ENCODE data around the gene CES5A. TPM values are rescaled to one million over a fixed set of nuclear protein-coding genes. Genes with fewer than 3 reads are reported as not detected.

Gene CES5A
- total and polyA plus RNA-seq, 2 donors (not counting 1 experiment from before 2014, with no cell fraction given): not detected

DNA sequence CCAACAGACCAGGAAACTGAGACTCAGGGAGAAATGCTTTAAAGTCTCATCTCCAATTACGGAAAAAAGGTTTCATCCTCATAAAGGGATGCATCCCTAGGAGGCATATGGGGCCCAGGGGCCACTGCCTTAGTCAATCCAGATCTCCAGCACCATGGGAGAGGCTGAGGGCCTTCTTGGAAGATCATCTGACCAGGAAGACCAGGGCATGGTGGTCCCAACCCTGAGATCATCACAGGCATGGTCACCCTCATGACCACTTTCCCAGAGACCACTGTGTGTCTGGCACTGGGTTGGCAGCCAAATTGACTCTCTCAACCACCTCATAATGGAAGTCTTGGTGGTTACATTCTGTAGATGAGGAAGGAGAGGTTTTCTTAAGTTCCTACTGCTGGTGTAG is 23.4 kb upstream of the CES5A start:
- WGBS (ENCODE audit: insufficient coverage): 78% methylated on average over 1 of the region's 1 CpG
- TF ChIP-seq, protein P1, sequence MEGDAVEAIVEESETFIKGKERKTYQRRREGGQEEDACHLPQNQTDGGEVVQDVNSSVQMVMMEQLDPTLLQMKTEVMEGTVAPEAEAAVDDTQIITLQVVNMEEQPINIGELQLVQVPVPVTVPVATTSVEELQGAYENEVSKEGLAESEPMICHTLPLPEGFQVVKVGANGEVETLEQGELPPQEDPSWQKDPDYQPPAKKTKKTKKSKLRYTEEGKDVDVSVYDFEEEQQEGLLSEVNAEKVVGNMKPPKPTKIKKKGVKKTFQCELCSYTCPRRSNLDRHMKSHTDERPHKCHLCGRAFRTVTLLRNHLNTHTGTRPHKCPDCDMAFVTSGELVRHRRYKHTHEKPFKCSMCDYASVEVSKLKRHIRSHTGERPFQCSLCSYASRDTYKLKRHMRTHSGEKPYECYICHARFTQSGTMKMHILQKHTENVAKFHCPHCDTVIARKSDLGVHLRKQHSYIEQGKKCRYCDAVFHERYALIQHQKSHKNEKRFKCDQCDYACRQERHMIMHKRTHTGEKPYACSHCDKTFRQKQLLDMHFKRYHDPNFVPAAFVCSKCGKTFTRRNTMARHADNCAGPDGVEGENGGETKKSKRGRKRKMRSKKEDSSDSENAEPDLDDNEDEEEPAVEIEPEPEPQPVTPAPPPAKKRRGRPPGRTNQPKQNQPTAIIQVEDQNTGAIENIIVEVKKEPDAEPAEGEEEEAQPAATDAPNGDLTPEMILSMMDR (IDR thresholded peaks at IDR 0.05): no peak
- no peak for TF ChIP-seq EZH2 (IDR thresholded peaks at IDR 0.05; ENCODE audit: borderline replicate concordance, insufficient read depth, low read depth, low read length, poor library complexity, severe bottlenecking)
- H3K27me3 Mint-ChIP-seq: no peaks in the 10 kb centered on the region
- no peak overlapping the region for H3K4me3 Mint-ChIP-seq
- intact Hi-C loops (cut with micrococcal nuclease): no loop called here
- CTCF ChIA-PET: no interaction called here
- no peak for ATAC-seq (ENCODE audit: low read depth)
- H3K9me3 Mint-ChIP-seq (ENCODE audit: insufficient read depth): peaks cover 3% of the 10 kb centered on the region
- H4K20me1 ChIP-seq (ENCODE audit: control insufficient read depth, insufficient read depth, low read length, poor library complexity, severe bottlenecking): no peaks in the 10 kb centered on the region
- H3K4me1 Mint-ChIP-seq: no peaks in the 10 kb centered on the region
- H3K9me3 ChIP-seq (ENCODE audit: control extremely low read depth in 1 of 3, control insufficient read depth in 2 of 3, insufficient read depth in 1 of 3, low read length in 2 of 3): peaks cover 2 to 3% (median 3%) of the 10 kb centered on the region in 3 donors
- H3K36me3 ChIP-seq (replicated peaks in 1 of 2; ENCODE audit: control extremely low read depth in 1 of 2, control insufficient read depth in 1 of 2, extremely low read depth in 1 of 2, insufficient read depth in 2 of 2, low read length in 1 of 2): no peaks in the 10 kb centered on the region
- H3K79me2 ChIP-seq (ENCODE audit: control insufficient read depth, insufficient read depth, low read length): no peaks in the 10 kb centered on the region
- no peak for DNase-seq
- no peak overlapping the region for H2AFZ ChIP-seq (ENCODE audit: insufficient read depth, low read depth, low read length, poor library complexity, severe bottlenecking)
- no peak overlapping the region for H3K27ac ChIP-seq (ENCODE audit: low read length in 2 of 2)
- H3K27ac Mint-ChIP-seq: no peak overlapping the region
- H3K4me2 ChIP-seq (replicated peaks; ENCODE audit: low read depth, low read length, poor library complexity, severe bottlenecking): no peak overlapping the region
- no peak overlapping the region for H3K4me3 ChIP-seq (ENCODE audit: control extremely low read depth in 1 of 5, extremely low read depth in 1 of 5, insufficient read depth in 1 of 5, low read depth in 2 of 5, low read length in 4 of 5)
- H3K9ac ChIP-seq (ENCODE audit: low read length): no peak overlapping the region
- POLR2A ChIA-PET: no interaction called here
- H3K4me1 ChIP-seq (ENCODE audit: control insufficient read depth in 2 of 2, insufficient read depth in 2 of 2, low read length in 2 of 2): no peaks in the 10 kb centered on the region
- H3K27me3 ChIP-seq (replicated peaks in 1 of 4; ENCODE audit: control extremely low read depth in 1 of 4, control insufficient read depth in 3 of 4, insufficient read depth in 4 of 4, low read length in 3 of 4): no peaks in the 10 kb centered on the region

GRCh38 chr16:55892821-55893220 is 17.6 kb upstream of the CES5A start:
- no peak for ATAC-seq (ENCODE audit: low read depth)
- no peak overlapping the region for H3K4me2 ChIP-seq (replicated peaks; ENCODE audit: low read depth, low read length, poor library complexity, severe bottlenecking)
- POLR2A ChIA-PET: no interaction called here

More at GRCh38 chr16:55892821-55893220, 17.6 kb upstream of the CES5A start:
- peaks cover 13% of the 10 kb centered on the region for H3K9me3 Mint-ChIP-seq (ENCODE audit: insufficient read depth)
- no peaks in the 10 kb centered on the region for H3K4me1 ChIP-seq (ENCODE audit: control insufficient read depth in 2 of 2, insufficient read depth in 2 of 2, low read length in 2 of 2)
- CTCF ChIA-PET: no interaction called here
- no peak overlapping the region for H3K9ac ChIP-seq (ENCODE audit: low read length)
- no peak for DNase-seq
- H3K4me1 Mint-ChIP-seq: no peaks in the 10 kb centered on the region
- H3K27me3 Mint-ChIP-seq: peaks cover 4% of the 10 kb centered on the region
- no CpG with 5 or more reads among the region's 2 CpGs for WGBS (ENCODE audit: insufficient coverage)
- H3K4me3 ChIP-seq (ENCODE audit: control extremely low read depth in 1 of 5, extremely low read depth in 1 of 5, insufficient read depth in 1 of 5, low read depth in 2 of 5, low read length in 4 of 5): no peak overlapping the region
- no peak overlapping the region for H3K27ac ChIP-seq (ENCODE audit: low read length in 2 of 2)
- H2AFZ ChIP-seq (ENCODE audit: insufficient read depth, low read depth, low read length, poor library complexity, severe bottlenecking): no peak overlapping the region
- H3K36me3 ChIP-seq (replicated peaks in 1 of 2; ENCODE audit: control extremely low read depth in 1 of 2, control insufficient read depth in 1 of 2, extremely low read depth in 1 of 2, insufficient read depth in 2 of 2, low read length in 1 of 2): no peaks in the 10 kb centered on the region
- no peak overlapping the region for H3K27ac Mint-ChIP-seq
- intact Hi-C loops (cut with micrococcal nuclease): no loop called here
- no peaks in the 10 kb centered on the region for H3K79me2 ChIP-seq (ENCODE audit: control insufficient read depth, insufficient read depth, low read length)
- H3K4me3 Mint-ChIP-seq: no peak overlapping the region
- no peaks in the 10 kb centered on the region for H3K27me3 ChIP-seq (replicated peaks in 1 of 4; ENCODE audit: control extremely low read depth in 1 of 4, control insufficient read depth in 3 of 4, insufficient read depth in 4 of 4, low read length in 3 of 4)
- no peaks in the 10 kb centered on the region for H4K20me1 ChIP-seq (ENCODE audit: control insufficient read depth, insufficient read depth, low read length, poor library complexity, severe bottlenecking)
- peaks cover 2 to 12% (median 9%) of the 10 kb centered on the region in 3 donors for H3K9me3 ChIP-seq (ENCODE audit: control extremely low read depth in 1 of 3, control insufficient read depth in 2 of 3, insufficient read depth in 1 of 3, low read length in 2 of 3)
- TF ChIP-seq, protein P1 (IDR thresholded peaks at IDR 0.05): no peak
- TF ChIP-seq EZH2 (IDR thresholded peaks at IDR 0.05; ENCODE audit: borderline replicate concordance, insufficient read depth, low read depth, low read length, poor library complexity, severe bottlenecking): no peak

Data from B cell (primary cell).